PC-3 (cell line): Measurements from ENCODE around the gene ADIRF. TPM values are rescaled to one million over a fixed set of nuclear protein-coding genes. Genes with fewer than 3 reads are reported as not detected.
"Not testable (repeated sequence)": the region's sequence is repeated elsewhere in the genome, so short reads cannot be mapped to it uniquely, and the experiment has no call there.

ENCODE experiments used
- ATAC-seq: fragments of 200-7000 bp; cut with Tn5 transposase; 2 replicates; pipeline ENCODE4 v1.9.1; 2020; ENCODE audit warnings: mild to moderate bottlenecking, moderate library complexity
- BruUV-seq: library from RNA; stranded (reverse); fragments of 400-500 nt; replicated peaks from 2 replicates; lab custom pipeline; 2021; lab: Mats Ljungman, UMichigan
- CTCF ChIA-PET: fragments of 300-600 bp; sonication (Branson Sonifier 250); formaldehyde crosslinking; loops from one replicate; lab custom pipeline; 2022; ENCODE audit warnings: antibody characterized with exemption; lab: Charles Lee
- POLR2A ChIA-PET: fragments of 300-600 bp; sonication (Branson Sonifier 250); formaldehyde crosslinking; loops from one replicate; lab custom pipeline; 2022; ENCODE audit warnings: antibody characterized with exemption; ENCODE audit not compliant: unreplicated experiment; lab: Charles Lee
- DNase-seq: peaks from one replicate; pipeline ENCODE4 v3.0.0-alpha.2; 2015
- H2AFZ ChIP-seq: fragments of 300-600 bp; sonication (generic); 2 replicates; pipeline ENCODE4 v1.6.0; 2016; ENCODE audit warnings: antibody characterized with exemption, low read length
- H3F3A ChIP-seq: fragments of 300-600 bp; sonication (generic); one replicate; pipeline ENCODE4 v1.6.0; 2017; ENCODE audit warnings: antibody characterized with exemption, low read length, control low read depth, mild to moderate bottlenecking; ENCODE audit not compliant: unreplicated experiment
- H3K27ac ChIP-seq: fragments of 300-600 bp; sonication (generic); 2 replicates; pipeline ENCODE4 v1.5.1; 2016; ENCODE audit warnings: mild to moderate bottlenecking, low read length
- H3K27me3 ChIP-seq: fragments of 300-600 bp; sonication (generic); 2 replicates; pipeline ENCODE4 v1.6.1; 2016; ENCODE audit warnings: low read length, mixed read lengths
- H3K36me3 ChIP-seq: fragments of 300-600 bp; sonication (generic); 2 replicates; pipeline ENCODE4 v1.6.1; 2016; ENCODE audit warnings: low read depth, mixed run types, low read length, mixed read lengths
- H3K4me1 ChIP-seq: fragments of 300-600 bp; sonication (generic); 2 replicates; pipeline ENCODE4 v1.5.1; 2016; ENCODE audit warnings: low read length; ENCODE audit not compliant: insufficient read depth
- H3K4me2 ChIP-seq: fragments of 300-600 bp; sonication (generic); 2 replicates; pipeline ENCODE4 v1.6.0; 2016; ENCODE audit warnings: low read length
- H3K4me3 ChIP-seq: fragments of 300-600 bp; sonication (generic); 2 replicates; pipeline ENCODE4 v1.5.1; 2016; ENCODE audit warnings: mild to moderate bottlenecking, low read length, mixed read lengths
- H3K79me2 ChIP-seq: fragments of 300-600 bp; sonication (generic); 2 replicates; pipeline ENCODE4 v1.6.1; 2017; ENCODE audit warnings: low read length, mixed read lengths
- H3K9ac ChIP-seq: fragments of 300-600 bp; sonication (generic); 2 replicates; pipeline ENCODE4 v1.6.0; 2016; ENCODE audit warnings: mild to moderate bottlenecking, low read length
- H3K9me2 ChIP-seq: fragments of 300-600 bp; sonication (generic); replicated peaks from 2 replicates; pipeline ENCODE4 v1.6.1; 2016; ENCODE audit warnings: mixed run types, low read length, mixed read lengths
- H3K9me3 ChIP-seq: fragments of 300-600 bp; sonication (generic); 2 replicates; pipeline ENCODE4 v1.6.1; 2016; ENCODE audit warnings: low read length, mixed read lengths
- H4K20me1 ChIP-seq: fragments of 300-600 bp; sonication (generic); 2 replicates; pipeline ENCODE4 v1.6.1; 2016; ENCODE audit warnings: low read length, mixed read lengths
- EZH2 ChIP-seq: fragments of 300-600 bp; sonication (generic); IDR thresholded peaks from one replicate; pipeline ENCODE4 v1.6.1; 2017; ENCODE audit warnings: antibody characterized with exemption, mild to moderate bottlenecking, low read length; ENCODE audit not compliant: unreplicated experiment
- EZH2phosphoT487 ChIP-seq: fragments of 300-600 bp; sonication (generic); IDR thresholded peaks from 2 replicates; pipeline ENCODE4 v1.6.1; 2018; ENCODE audit warnings: mild to moderate bottlenecking, antibody characterized with exemption, low read length, borderline replicate concordance
- intact Hi-C: fragments of 100-400 bp; cut with micrococcal nuclease; formaldehyde crosslinking; loops from 2 replicates; pipeline ENCODE4 v1.9.0; 2023
- total RNA-seq: library from RNA; depleted of rRNA; stranded (reverse); fragments of >200 nt; gene quantifications from 2 replicates; pipeline ENCODE4 v1.2.3, GENCODE V29; 2014
- TF ChIP-seq, protein P1 (sequence below): fragments of 300-600 bp; sonication (generic); conservative IDR thresholded peaks from 2 replicates; pipeline ENCODE4 v1.5.1; 2017; ENCODE audit warnings: antibody characterized with exemption, low read depth, mild to moderate bottlenecking, low read length

Gene ADIRF
- total RNA-seq, 1 experiment from 2014 or later: 259 TPM

DNA sequence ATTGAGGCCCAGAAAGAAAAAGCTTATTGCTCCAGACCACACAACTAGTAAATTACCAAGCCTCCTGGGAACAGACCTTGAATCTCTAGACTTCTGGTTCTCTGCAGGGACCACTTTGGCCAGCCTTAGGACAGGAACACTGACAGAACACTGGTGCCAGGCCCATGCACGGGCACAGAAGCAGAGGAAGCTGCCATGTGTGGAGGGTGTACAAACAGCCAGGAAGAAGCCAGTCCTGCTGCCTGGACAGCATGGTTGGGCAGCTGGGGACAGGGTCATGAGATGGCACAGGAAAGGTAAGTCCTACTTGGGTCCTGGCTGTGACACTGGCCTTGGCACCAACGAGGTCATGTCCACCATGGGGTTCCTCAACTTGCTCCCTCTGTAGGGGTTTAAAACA lies 30.0 kb upstream of the ADIRF start:
- intact Hi-C loops: no loop called here

DNA sequence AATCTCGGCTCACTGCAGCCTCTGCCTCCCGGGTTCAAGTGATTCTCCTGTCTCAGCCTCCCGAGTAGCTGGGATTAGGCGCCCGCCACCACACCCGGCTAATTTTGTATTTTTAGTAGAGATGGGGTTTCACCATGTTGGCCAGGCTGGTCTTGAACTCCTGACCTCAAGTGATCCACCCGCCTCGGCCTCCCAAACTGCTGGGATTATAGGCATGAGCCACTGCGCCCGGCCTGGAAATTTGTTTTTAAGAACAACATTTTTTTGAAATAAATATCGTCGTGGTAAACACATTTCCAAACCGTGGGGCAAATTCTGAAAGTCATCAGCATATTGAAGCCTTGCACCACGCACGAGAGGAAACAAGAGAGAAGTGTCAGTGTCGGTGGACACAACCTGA lies 28.2 kb upstream of the ADIRF start:
- H4K20me1 ChIP-seq, BruUV-seq, ATAC-seq, H3K27ac ChIP-seq, H3K4me1 ChIP-seq, H3K9me2 ChIP-seq, DNase-seq, H3K36me3 ChIP-seq, H2AFZ ChIP-seq, H3K9me3 ChIP-seq, H3K27me3 ChIP-seq, H3K4me2 ChIP-seq, POLR2A ChIA-PET, intact Hi-C loops, H3K4me3 ChIP-seq, H3K79me2 ChIP-seq, H3K9ac ChIP-seq, H3F3A ChIP-seq: not testable (repeated sequence)
- CTCF ChIA-PET: interaction anchor here (0.7 to 0.8 kb wide), 2 partner anchors 26 to 155 kb away, joined by 5 to 7 read pairs; partner anchors contain the start of gene SHLD2

More for the DNA sequence above, 30.0 kb upstream of the ADIRF start:
- H3K4me2 ChIP-seq: no peak overlapping the region
- POLR2A ChIA-PET: no interaction called here
- ATAC-seq (no peak), DNase-seq (no peak)
- no peaks in the 10 kb centered on the region for H3K9me3 ChIP-seq
- no peak overlapping the region for H2AFZ ChIP-seq
- H3K36me3 ChIP-seq: no peaks in the 10 kb centered on the region
- H3K4me3 ChIP-seq: no peak overlapping the region
- TF ChIP-seq EZH2: no peak
- TF ChIP-seq EZH2phosphoT487: no peak
- TF ChIP-seq, protein P1, sequence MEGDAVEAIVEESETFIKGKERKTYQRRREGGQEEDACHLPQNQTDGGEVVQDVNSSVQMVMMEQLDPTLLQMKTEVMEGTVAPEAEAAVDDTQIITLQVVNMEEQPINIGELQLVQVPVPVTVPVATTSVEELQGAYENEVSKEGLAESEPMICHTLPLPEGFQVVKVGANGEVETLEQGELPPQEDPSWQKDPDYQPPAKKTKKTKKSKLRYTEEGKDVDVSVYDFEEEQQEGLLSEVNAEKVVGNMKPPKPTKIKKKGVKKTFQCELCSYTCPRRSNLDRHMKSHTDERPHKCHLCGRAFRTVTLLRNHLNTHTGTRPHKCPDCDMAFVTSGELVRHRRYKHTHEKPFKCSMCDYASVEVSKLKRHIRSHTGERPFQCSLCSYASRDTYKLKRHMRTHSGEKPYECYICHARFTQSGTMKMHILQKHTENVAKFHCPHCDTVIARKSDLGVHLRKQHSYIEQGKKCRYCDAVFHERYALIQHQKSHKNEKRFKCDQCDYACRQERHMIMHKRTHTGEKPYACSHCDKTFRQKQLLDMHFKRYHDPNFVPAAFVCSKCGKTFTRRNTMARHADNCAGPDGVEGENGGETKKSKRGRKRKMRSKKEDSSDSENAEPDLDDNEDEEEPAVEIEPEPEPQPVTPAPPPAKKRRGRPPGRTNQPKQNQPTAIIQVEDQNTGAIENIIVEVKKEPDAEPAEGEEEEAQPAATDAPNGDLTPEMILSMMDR: no peak
- no peaks in the 10 kb centered on the region for H3K9me2 ChIP-seq
- H3K27me3 ChIP-seq: no peaks in the 10 kb centered on the region
- CTCF ChIA-PET: interaction anchor here (1.3 kb wide), 1 partner anchor 22 kb away, joined by 5 read pairs; no protein-coding TSS in a partner anchor
- BruUV-seq: no TSS peak
- H3K27ac ChIP-seq: no peak overlapping the region
- peaks cover 4% of the 10 kb centered on the region; the same call in 1 of the 2 replicates for H3K4me1 ChIP-seq
- no peak overlapping the region for H3K9ac ChIP-seq
- no peaks in the 10 kb centered on the region for H4K20me1 ChIP-seq
- H3K79me2 ChIP-seq: no peaks in the 10 kb centered on the region
- H3F3A ChIP-seq: no peaks in the 10 kb centered on the region

DNA sequence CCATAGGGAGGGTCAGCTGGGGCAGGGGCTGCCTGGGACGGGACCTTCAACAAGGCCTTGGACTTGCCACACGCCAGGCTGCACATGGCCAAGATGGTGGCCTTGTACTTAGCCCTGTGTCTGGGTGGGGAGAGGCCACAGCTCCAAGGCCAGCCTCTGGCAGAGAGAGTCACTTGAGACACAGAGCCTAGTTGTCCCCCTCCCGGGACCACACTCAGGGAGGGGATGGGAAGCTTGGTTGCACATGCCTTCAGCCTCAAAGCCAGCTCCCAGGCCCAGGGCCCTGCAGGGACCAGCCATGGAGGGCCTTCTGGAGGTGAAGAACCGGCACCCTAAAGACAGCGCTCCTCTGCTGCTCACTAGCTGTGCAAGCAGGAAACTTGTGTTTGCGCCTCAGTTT lies 27.6 kb upstream of the ADIRF start:
- intact Hi-C loops: no loop called here
- no peak overlapping the region for H3K27ac ChIP-seq
- POLR2A ChIA-PET: no interaction called here

More for the DNA sequence above, 27.6 kb upstream of the ADIRF start:
- Histone ChIP-seq H3K9ac (no peak overlapping the region), H4K20me1 (no peaks in the 10 kb centered on the region), H2AFZ (no peak overlapping the region), H3K4me3 (no peak overlapping the region), H3K9me2 (no peaks in the 10 kb centered on the region), H3K4me2 (no peak overlapping the region), H3K9me3 (no peaks in the 10 kb centered on the region), H3K27me3 (no peaks in the 10 kb centered on the region), H3K36me3 (no peaks in the 10 kb centered on the region), H3K4me1 (no peaks in the 10 kb centered on the region), H3K79me2 (no peaks in the 10 kb centered on the region), H3F3A (no peaks in the 10 kb centered on the region)
- no peak for TF ChIP-seq EZH2
- no peak for TF ChIP-seq EZH2phosphoT487
- TF ChIP-seq, protein P1: no peak
- BruUV-seq: no TSS peak
- no peak for ATAC-seq
- DNase-seq: no peak
- CTCF ChIA-PET: no interaction called here
